HCT116 (cell line): ENCODE measurements around the gene CAVIN1. TPM values are rescaled to one million over a fixed set of nuclear protein-coding genes. Genes with fewer than 3 reads are reported as not detected.

Experiments used
- ATAC-seq: fragments of 200-7000 bp; cut with Tn5 transposase; 2 replicates; pipeline ENCODE4 v1.9.1; 2020; ENCODE audit warnings: mild to moderate bottlenecking, moderate library complexity
- BruUV-seq: library from RNA; stranded (reverse); fragments of 400-500 nt; replicated peaks from 2 replicates; lab custom pipeline; 2021; lab: Mats Ljungman, UMichigan
- CTCF ChIA-PET: fragments of 300-600 bp; sonication (Branson Sonifier 250); formaldehyde crosslinking; loops from one replicate; lab custom pipeline; 2021; ENCODE audit warnings: antibody characterized with exemption; lab: Charles Lee
- POLR2A ChIA-PET: fragments of 300-600, 350-600 bp; sonication (Branson Sonifier 250); formaldehyde crosslinking; loops from one replicate; lab custom pipeline; 2021; ENCODE audit warnings: antibody characterized with exemption; lab: Charles Lee
- RAD21 ChIA-PET, 2 experiments: fragments of 300-600 bp; sonication (Branson Sonifier 250); formaldehyde crosslinking; loops; one replicate each; lab custom pipeline; 2023; ENCODE audit warnings: low total read pairs in 2 of 2; ENCODE audit not compliant: uncharacterized antibody in 2 of 2, unreplicated experiment in 2 of 2, low non-redundant PET in 1 of 2; lab: Charles Lee
- DNase-seq: peaks from one replicate; pipeline ENCODE4 v3.0.0-alpha.2; 2010; ENCODE audit warnings: low read depth, low spot score
- H2AFZ ChIP-seq: fragments of 200-600 bp; shearing (Covaris generic), sonication (generic); 2 replicates; pipeline ENCODE4 v1.6.1; 2017; ENCODE audit warnings: low read depth, mixed run types, mixed read lengths, antibody characterized with exemption, low read length; ENCODE audit not compliant: poor library complexity, severe bottlenecking
- H3K27ac ChIP-seq: 2 replicates; pipeline ENCODE4 v1.5.1; 2012; ENCODE audit warnings: low read depth, low read length
- H3K27me3 ChIP-seq: fragments of 200-600 bp; sonication (generic); 2 replicates; pipeline ENCODE4 v1.6.1; 2016; ENCODE audit warnings: mixed run types, low read length, mixed read lengths; ENCODE audit not compliant: insufficient read depth
- H3K36me3 ChIP-seq, 2 experiments: fragments of 200-500 bp in 1 of 2; fragments of 200-600 bp in 1 of 2; sonication (Bioruptor generic) in 1 of 2; sonication (generic) in 1 of 2; 2 replicates each; pipeline versions ENCODE4 v1.5.1 to v1.6.1; 2014 to 2016; ENCODE audit warnings: low read length in 2 of 2, inconsistent platforms in 1 of 2, mixed read lengths in 1 of 2, mixed run types in 1 of 2; ENCODE audit not compliant: insufficient read depth in 2 of 2, control insufficient read depth in 1 of 2
- H3K4me1 ChIP-seq, 2 experiments: fragments of 200-600 bp in 1 of 2; sonication (generic) in 1 of 2; 2 replicates each; pipeline versions ENCODE4 v1.5.1 to v1.6.1; 2012 to 2017; ENCODE audit warnings: low read length in 2 of 2, inconsistent platforms in 1 of 2, mild to moderate bottlenecking in 1 of 2, mixed read lengths in 1 of 2, mixed run types in 1 of 2, moderate library complexity in 1 of 2; ENCODE audit not compliant: insufficient read depth in 2 of 2, control insufficient read depth in 1 of 2
- H3K4me2 ChIP-seq: fragments of 200-600 bp; sonication (generic); 2 replicates; pipeline ENCODE4 v1.6.1; 2017; ENCODE audit warnings: mixed run types, low read length, mixed read lengths
- H3K4me3 ChIP-seq, 2 experiments: fragments of 200-600 bp in 1 of 2; sonication (generic) in 1 of 2; replicated peaks in 1 of 2; 2 replicates each; pipeline ENCODE4 v1.5.1; 2011 to 2016; ENCODE audit warnings: low read length in 2 of 2, control low read depth in 1 of 2, low read depth in 1 of 2, mild to moderate bottlenecking in 1 of 2, mixed read lengths in 1 of 2, mixed run types in 1 of 2
- H3K79me2 ChIP-seq: fragments of 200-600 bp; sonication (generic); 2 replicates; pipeline ENCODE4 v1.6.1; 2017; ENCODE audit warnings: mild to moderate bottlenecking, mixed run types, low read length, moderate library complexity, mixed read lengths; ENCODE audit not compliant: insufficient read depth
- H3K9ac ChIP-seq: fragments of 200-600 bp; sonication (generic); 2 replicates; pipeline ENCODE4 v1.6.1; 2016; ENCODE audit warnings: low read length, mixed read lengths
- H3K9me2 ChIP-seq: fragments of 200-600 bp; sonication (generic), shearing (Covaris generic); 2 replicates; pipeline ENCODE4 v1.6.1; 2017; ENCODE audit warnings: mixed run types, mild to moderate bottlenecking, moderate library complexity; ENCODE audit not compliant: insufficient read depth
- H3K9me3 ChIP-seq, 2 experiments: fragments of 200-500 bp in 1 of 2; fragments of 200-600 bp in 1 of 2; sonication (Bioruptor generic) in 1 of 2; sonication (generic) in 1 of 2; 2 replicates each; pipeline ENCODE4 v1.6.1; 2014 to 2017; ENCODE audit warnings: low read length in 2 of 2, mixed read lengths in 2 of 2, inconsistent platforms in 1 of 2, low read depth in 1 of 2, mild to moderate bottlenecking in 1 of 2, mixed run types in 1 of 2, moderate library complexity in 1 of 2; ENCODE audit not compliant: control insufficient read depth in 1 of 2, insufficient read depth in 1 of 2
- H4K20me1 ChIP-seq: fragments of 200-600 bp; sonication (generic), shearing (Covaris generic); 2 replicates; pipeline ENCODE4 v1.6.1; 2017; ENCODE audit warnings: mixed run types, mild to moderate bottlenecking, moderate library complexity; ENCODE audit not compliant: insufficient read depth
- CBX3 ChIP-seq: IDR thresholded peaks from 2 replicates; pipeline ENCODE4 v1.6.1; 2012; ENCODE audit warnings: low read depth
- EGR1 ChIP-seq: IDR thresholded peaks from 2 replicates; pipeline ENCODE4 v1.6.1; 2012; ENCODE audit warnings: low read depth
- ELF1 ChIP-seq: IDR thresholded peaks from 2 replicates; pipeline ENCODE4 v1.6.1; 2012; ENCODE audit warnings: low read depth, borderline replicate concordance
- EZH2 ChIP-seq: fragments of 200-600 bp; sonication (generic); IDR thresholded peaks from 2 replicates; pipeline ENCODE4 v1.6.1; 2017; ENCODE audit warnings: antibody characterized with exemption, mixed run types
- EZH2phosphoT487 ChIP-seq: fragments of 200-600 bp; IDR thresholded peaks from 2 replicates; pipeline ENCODE4 v1.6.1; 2018; ENCODE audit warnings: antibody characterized with exemption, borderline replicate concordance
- FOSL1 ChIP-seq: IDR thresholded peaks from 2 replicates; pipeline ENCODE4 v1.6.1; 2012; ENCODE audit warnings: low read depth
- JUND ChIP-seq: IDR thresholded peaks from 2 replicates; pipeline ENCODE4 v1.6.1; 2012
- MAX ChIP-seq: IDR thresholded peaks from 2 replicates; pipeline ENCODE4 v1.6.1; 2012
- POLR2AphosphoS5 ChIP-seq: IDR thresholded peaks from 2 replicates; pipeline ENCODE4 v1.6.1; 2011; ENCODE audit warnings: mild to moderate bottlenecking, low read depth, low read length, moderate library complexity
- RAD21 ChIP-seq: IDR thresholded peaks from 2 replicates; pipeline ENCODE4 v1.6.1; 2012; ENCODE audit warnings: low read depth, mild to moderate bottlenecking
- SP1 ChIP-seq: IDR thresholded peaks from 2 replicates; pipeline ENCODE4 v1.6.1; 2012; ENCODE audit warnings: low read depth
- TCF7L2 ChIP-seq: IDR thresholded peaks from 2 replicates; pipeline ENCODE4 v1.7.0; 2011; ENCODE audit warnings: borderline replicate concordance, inconsistent platforms; ENCODE audit not compliant: insufficient read depth, insufficient read length; ENCODE audit errors: extremely low read depth
- YY1 ChIP-seq: IDR thresholded peaks from 2 replicates; pipeline ENCODE4 v1.6.1; 2011; ENCODE audit warnings: low read length, low read depth, moderate library complexity, mild to moderate bottlenecking; ENCODE audit not compliant: insufficient replicate concordance; ENCODE audit errors: extremely low read depth
- ZFX ChIP-seq: fragments of 450-650 bp; IDR thresholded peaks from 2 replicates; pipeline ENCODE4 v1.6.1; 2017
- intact Hi-C: fragments of 100-400 bp; cut with micrococcal nuclease; formaldehyde crosslinking; loops from 2 replicates; pipeline ENCODE4 v1.10.0; 2022
- total RNA-seq: library from RNA; stranded (reverse); gene quantifications from one replicate; pipeline ENCODE4 v1.2.1, GENCODE V29; 2021; ENCODE audit not compliant: unreplicated experiment
- TF ChIP-seq, protein P1 (sequence below): IDR thresholded peaks from 2 replicates; pipeline ENCODE4 v1.6.1; 2011; ENCODE audit warnings: mild to moderate bottlenecking, low read length, moderate library complexity; ENCODE audit not compliant: insufficient replicate concordance; ENCODE audit errors: extremely low read depth

Gene CAVIN1
- total RNA-seq, 1 experiment from 2014 or later = 79.7 TPM

DNA sequence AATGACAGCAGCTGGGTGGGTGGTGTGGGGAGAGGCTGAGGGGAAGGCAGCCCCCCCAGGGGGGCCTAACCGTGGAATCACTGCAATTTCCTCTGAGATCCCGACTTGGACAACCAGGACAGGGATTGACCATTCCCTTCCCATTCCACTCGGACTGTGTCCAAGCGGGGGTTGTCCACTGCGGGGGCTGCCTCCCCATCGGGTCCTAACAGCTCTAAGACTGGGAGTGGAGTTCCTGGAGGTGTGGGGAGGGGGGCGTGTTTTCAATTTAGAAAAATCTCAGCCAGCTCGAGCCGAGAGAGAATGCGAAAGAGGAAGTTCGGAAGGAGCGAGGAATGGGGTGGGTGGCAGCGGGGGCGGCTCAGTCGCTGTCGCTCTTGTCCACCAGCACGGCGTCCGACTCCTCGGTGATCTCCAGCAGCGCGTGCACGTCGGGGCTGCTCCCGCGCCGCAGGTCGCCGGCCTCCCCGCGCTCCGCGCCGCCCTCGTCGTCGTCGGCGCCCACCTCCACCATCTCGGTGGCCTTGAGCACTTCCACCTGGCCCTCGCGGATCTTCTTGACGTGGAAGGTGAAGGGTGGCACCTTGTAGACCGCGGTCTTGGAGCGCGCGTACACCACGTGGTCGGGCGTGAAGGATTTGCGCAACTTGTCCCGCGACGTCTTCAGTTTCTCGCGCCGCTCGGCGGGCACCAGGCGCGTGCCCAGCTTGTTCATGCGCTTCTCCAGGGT is 18.6 kb downstream of the CAVIN1 start:
- H3K27ac ChIP-seq = no peak overlapping the region
- H3K9ac ChIP-seq = no peak overlapping the region
- CTCF ChIA-PET = interaction anchor here (1.3 kb wide), 1 partner anchor 18 kb away, joined by 3 read pairs; the partner anchor contains the start of gene CAVIN1
- no peak overlapping the region for H2AFZ ChIP-seq
- intact Hi-C loops = loop anchor here (5.0 kb wide), 1 partner anchor 113 kb away; no protein-coding TSS in a partner anchor
- H3K36me3 ChIP-seq = peaks cover 4 to 17% of the 10 kb centered on the region in 2 experiments; a peak in 2 of 4 replicates
- no peak overlapping the region for H3K4me2 ChIP-seq
- ATAC-seq (no peak), DNase-seq (no peak)
- no TSS peak for BruUV-seq
- RAD21 ChIA-PET = no interaction called here
- peaks cover 50% of the 10 kb centered on the region for H3K79me2 ChIP-seq
- H4K20me1 ChIP-seq = no peaks in the 10 kb centered on the region
- no peak overlapping the region for H3K4me3 ChIP-seq
- no peaks in the 10 kb centered on the region for H3K9me2 ChIP-seq
- TF ChIP-seq ZFX = no peak
- no peak for TF ChIP-seq FOSL1
- TF ChIP-seq TCF7L2 = no peak
- TF ChIP-seq, protein P1, sequence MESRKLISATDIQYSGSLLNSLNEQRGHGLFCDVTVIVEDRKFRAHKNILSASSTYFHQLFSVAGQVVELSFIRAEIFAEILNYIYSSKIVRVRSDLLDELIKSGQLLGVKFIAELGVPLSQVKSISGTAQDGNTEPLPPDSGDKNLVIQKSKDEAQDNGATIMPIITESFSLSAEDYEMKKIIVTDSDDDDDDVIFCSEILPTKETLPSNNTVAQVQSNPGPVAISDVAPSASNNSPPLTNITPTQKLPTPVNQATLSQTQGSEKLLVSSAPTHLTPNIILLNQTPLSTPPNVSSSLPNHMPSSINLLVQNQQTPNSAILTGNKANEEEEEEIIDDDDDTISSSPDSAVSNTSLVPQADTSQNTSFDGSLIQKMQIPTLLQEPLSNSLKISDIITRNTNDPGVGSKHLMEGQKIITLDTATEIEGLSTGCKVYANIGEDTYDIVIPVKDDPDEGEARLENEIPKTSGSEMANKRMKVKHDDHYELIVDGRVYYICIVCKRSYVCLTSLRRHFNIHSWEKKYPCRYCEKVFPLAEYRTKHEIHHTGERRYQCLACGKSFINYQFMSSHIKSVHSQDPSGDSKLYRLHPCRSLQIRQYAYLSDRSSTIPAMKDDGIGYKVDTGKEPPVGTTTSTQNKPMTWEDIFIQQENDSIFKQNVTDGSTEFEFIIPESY = no peak
- no peak for TF ChIP-seq ELF1
- no peak for TF ChIP-seq CBX3
- TF ChIP-seq POLR2AphosphoS5 = no peak
- TF ChIP-seq RAD21 = no peak
- no peak for TF ChIP-seq EZH2
- no peak for TF ChIP-seq YY1
- TF ChIP-seq MAX = no peak
- no peak for TF ChIP-seq EGR1
- TF ChIP-seq JUND = no peak
- no peak for TF ChIP-seq EZH2phosphoT487
- TF ChIP-seq SP1 = no peak
- H3K27me3 ChIP-seq = no peaks in the 10 kb centered on the region
- peaks cover 25 to 62% of the 10 kb centered on the region in 2 experiments for H3K4me1 ChIP-seq
- POLR2A ChIA-PET = no interaction called here
- no peaks in the 10 kb centered on the region for H3K9me3 ChIP-seq
